Breast epithelium (tissue), 4 donors: ENCODE measurements around the gene MAOB. TPM values are rescaled to one million over a fixed set of nuclear protein-coding genes. Genes with fewer than 3 reads are reported as not detected.

Source experiments
- DNase-seq, 2 donors: peaks; one replicate each; pipeline ENCODE4 v3.0.0-alpha.2; 2019; ENCODE audit warnings: low spot score in 2 of 2
- H3K27ac ChIP-seq, 2 donors: fragments of 200-600 bp; sonication (generic) in 1 of 2; one replicate each; pipeline ENCODE4 v1.5.1; 2016 to 2019; ENCODE audit warnings: mild to moderate bottlenecking in 1 of 2
- H3K27me3 ChIP-seq, 2 donors: fragments of 200-600 bp; sonication (generic) in 1 of 2; one replicate each; pipeline versions ENCODE4 v1.5.1 to v1.6.0; 2017 to 2019; ENCODE audit warnings: control low read depth in 1 of 2, mild to moderate bottlenecking in 1 of 2
- H3K36me3 ChIP-seq: fragments of 200-600 bp; one replicate; pipeline ENCODE4 v1.5.1; 2019
- H3K4me1 ChIP-seq, 2 donors: fragments of 200-600 bp; sonication (generic); one replicate each; pipeline ENCODE4 v1.5.1; 2016 to 2019; ENCODE audit warnings: control low read depth in 1 of 2
- H3K4me3 ChIP-seq, 3 donors: fragments of 200-600 bp; sonication (generic); 1 replicate in 2 of 3; 2 replicates in 1 of 3; pipeline ENCODE4 v1.5.1; 2016 to 2019; ENCODE audit warnings: mild to moderate bottlenecking in 3 of 3, moderate library complexity in 2 of 3
- H3K9me3 ChIP-seq, 2 donors: fragments of 200-600 bp; sonication (generic) in 1 of 2; one replicate each; pipeline ENCODE4 v1.5.1; 2016 to 2019; ENCODE audit warnings: control low read depth in 1 of 2
- POLR2A ChIP-seq: fragments of 450-650 bp; IDR thresholded peaks from one replicate; pipeline ENCODE4 v1.6.1; 2016; ENCODE audit warnings: antibody characterized with exemption, mild to moderate bottlenecking, moderate library complexity
- POLR2AphosphoS5 ChIP-seq, 3 donors: sonication (generic); formaldehyde crosslinking; IDR thresholded peaks; one replicate each; pipeline ENCODE4 v1.6.1; 2017; ENCODE audit warnings: antibody characterized with exemption in 3 of 3
- intact Hi-C: fragments of 100-400 bp; cut with DNase I; formaldehyde crosslinking; loops from one replicate; pipeline ENCODE4 v1.15.1; 2023; ENCODE audit warnings: low total_unique reads
- total RNA-seq, 3 donors: library from RNA; depleted of rRNA; stranded (reverse); fragments of >200 nt; gene quantifications; one replicate each; pipeline ENCODE4 v1.1.0, GENCODE V29; 2016
- TF ChIP-seq, protein P1 (sequence below), 3 donors: fragments of 450-650 bp; IDR thresholded peaks; one replicate each; pipeline ENCODE4 v1.5.1; 2016 to 2017; ENCODE audit warnings: antibody characterized with exemption in 3 of 3, mild to moderate bottlenecking in 3 of 3, moderate library complexity in 3 of 3

Gene MAOB
- total RNA-seq, 3 donors from 2014 or later, result 42.0 to 46.0 (median 43.7) TPM

GRCh38 chrX:43718546-43718945 is 163.7 kb downstream of the MAOB start:
- Histone ChIP-seq H3K27ac (no peak overlapping the region), H3K4me1 (no peaks in the 10 kb centered on the region), H3K9me3 (peaks cover 11 to 48% of the 10 kb centered on the region in 2 donors), H3K4me3 (no peak overlapping the region), H3K27me3 (peaks cover 0 to 7% of the 10 kb centered on the region in 2 donors), H3K36me3 (no peaks in the 10 kb centered on the region)
- no peak for TF ChIP-seq POLR2A
- TF ChIP-seq, protein P1, sequence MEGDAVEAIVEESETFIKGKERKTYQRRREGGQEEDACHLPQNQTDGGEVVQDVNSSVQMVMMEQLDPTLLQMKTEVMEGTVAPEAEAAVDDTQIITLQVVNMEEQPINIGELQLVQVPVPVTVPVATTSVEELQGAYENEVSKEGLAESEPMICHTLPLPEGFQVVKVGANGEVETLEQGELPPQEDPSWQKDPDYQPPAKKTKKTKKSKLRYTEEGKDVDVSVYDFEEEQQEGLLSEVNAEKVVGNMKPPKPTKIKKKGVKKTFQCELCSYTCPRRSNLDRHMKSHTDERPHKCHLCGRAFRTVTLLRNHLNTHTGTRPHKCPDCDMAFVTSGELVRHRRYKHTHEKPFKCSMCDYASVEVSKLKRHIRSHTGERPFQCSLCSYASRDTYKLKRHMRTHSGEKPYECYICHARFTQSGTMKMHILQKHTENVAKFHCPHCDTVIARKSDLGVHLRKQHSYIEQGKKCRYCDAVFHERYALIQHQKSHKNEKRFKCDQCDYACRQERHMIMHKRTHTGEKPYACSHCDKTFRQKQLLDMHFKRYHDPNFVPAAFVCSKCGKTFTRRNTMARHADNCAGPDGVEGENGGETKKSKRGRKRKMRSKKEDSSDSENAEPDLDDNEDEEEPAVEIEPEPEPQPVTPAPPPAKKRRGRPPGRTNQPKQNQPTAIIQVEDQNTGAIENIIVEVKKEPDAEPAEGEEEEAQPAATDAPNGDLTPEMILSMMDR (IDR thresholded peaks at IDR 0.05), result no peak
- no peak for TF ChIP-seq POLR2AphosphoS5 (IDR thresholded peaks at IDR 0.05)
- intact Hi-C loops, result no loop called here
- no peak for DNase-seq

DNA sequence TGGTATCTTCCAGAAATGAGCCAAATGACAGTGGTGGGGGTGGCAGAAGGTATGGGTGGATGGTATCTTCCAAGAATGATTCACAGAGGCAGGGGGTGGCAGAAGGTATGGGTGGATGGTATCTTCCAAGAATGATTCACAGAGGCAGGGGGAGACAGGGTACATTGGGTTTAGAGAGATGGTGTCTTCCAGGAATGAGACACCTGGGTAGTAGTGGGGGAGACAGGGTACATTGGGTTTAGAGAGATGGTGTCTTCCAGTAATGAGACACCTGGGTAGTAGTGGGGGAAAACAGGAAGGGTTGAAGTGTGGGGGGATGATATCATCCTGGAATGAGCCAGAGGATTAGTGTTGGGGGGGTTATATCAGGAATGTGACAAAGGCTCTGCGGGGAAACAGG is 164.2 kb downstream of the MAOB start:
- Histone ChIP-seq H3K36me3 (no peaks in the 10 kb centered on the region), H3K27ac (no peak overlapping the region), H3K4me3 (no peak overlapping the region), H3K9me3 (peaks cover 11 to 46% of the 10 kb centered on the region in 2 donors), H3K27me3 (peaks cover 0 to 12% of the 10 kb centered on the region in 2 donors), H3K4me1 (no peaks in the 10 kb centered on the region)
- intact Hi-C loops, result no loop called here
- TF ChIP-seq POLR2A (no peak), POLR2AphosphoS5 (IDR thresholded peaks at IDR 0.05) (no peak)
- TF ChIP-seq, protein P1 (IDR thresholded peaks at IDR 0.05), result no peak
- no peak for DNase-seq

GRCh38 chrX:43717161-43717560 is 165.1 kb downstream of the MAOB start:
- no peaks in the 10 kb centered on the region for H3K36me3 ChIP-seq

DNA sequence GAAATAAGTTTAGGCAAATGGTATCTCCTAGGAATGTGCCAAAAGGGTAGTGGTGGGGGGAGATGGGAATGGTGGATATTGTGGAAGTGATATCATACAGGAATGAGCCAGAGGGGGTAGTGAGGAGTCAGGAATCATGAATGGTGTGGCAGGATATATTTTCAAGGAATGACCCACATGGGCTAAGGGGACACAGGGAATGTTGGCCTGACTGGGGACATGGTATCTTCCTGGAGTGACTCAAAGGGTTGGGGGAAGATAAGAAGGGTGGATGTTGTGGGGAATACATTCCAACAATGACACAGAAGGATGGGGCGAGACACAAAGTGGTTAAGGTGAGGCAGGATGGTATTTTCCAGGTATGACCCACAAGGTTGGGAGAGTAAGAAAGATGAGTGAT is 165.6 kb downstream of the MAOB start:
- TF ChIP-seq POLR2A (no peak), POLR2AphosphoS5 (IDR thresholded peaks at IDR 0.05) (no peak)
- TF ChIP-seq, protein P1 (IDR thresholded peaks at IDR 0.05), result no peak
- H3K27ac ChIP-seq, result no peak overlapping the region

More at GRCh38 chrX:43717161-43717560, 165.1 kb downstream of the MAOB start:
- Histone ChIP-seq H3K9me3 (peaks cover 11 to 37% of the 10 kb centered on the region in 2 donors), H3K4me3 (no peak overlapping the region), H3K27me3 (peaks cover 0 to 16% of the 10 kb centered on the region in 2 donors), H3K4me1 (no peaks in the 10 kb centered on the region), H3K27ac (no peak overlapping the region)
- no peak for TF ChIP-seq POLR2AphosphoS5 (IDR thresholded peaks at IDR 0.05)
- TF ChIP-seq, protein P1 (IDR thresholded peaks at IDR 0.05), result no peak
- no peak for TF ChIP-seq POLR2A
- intact Hi-C loops, result loop anchor here (1.0 kb wide), 1 partner anchor 15 kb away; no protein-coding TSS in a partner anchor
- no peak for DNase-seq

More for the DNA sequence above, 165.6 kb downstream of the MAOB start:
- DNase-seq, result no peak
- no peaks in the 10 kb centered on the region for H3K4me1 ChIP-seq
- peaks cover 11 to 32% of the 10 kb centered on the region in 2 donors for H3K9me3 ChIP-seq
- peaks cover 0 to 20% of the 10 kb centered on the region in 2 donors for H3K27me3 ChIP-seq
- intact Hi-C loops, result loop anchor here (1.0 kb wide), 1 partner anchor 14 kb away; no protein-coding TSS in a partner anchor
- no peak overlapping the region for H3K4me3 ChIP-seq
- no peaks in the 10 kb centered on the region for H3K36me3 ChIP-seq

Other genes with a start within 250 kb of the MAOB start
- gene MAOA, start 226.2 kb downstream of the MAOB start, total RNA-seq, result 100 to 1,000 TPM; 124 to 558 (median 128) TPM
- 1 to 10 TPM in 1 of 3 donors, under 1 TPM in 1, not detected in 1; 0.66 to 4.0 TPM for gene NDP, start 90.9 kb upstream of the MAOB start, total RNA-seq